OCI-LY7 (cell line): ENCODE data around the gene MINDY4. TPM values are rescaled to one million over a fixed set of nuclear protein-coding genes. Genes with fewer than 3 reads are reported as not detected.

ENCODE experiments used
- BruUV-seq: library from RNA; stranded (reverse); fragments of 400-500 nt; replicated peaks from 2 replicates; lab custom pipeline; 2021; lab: Mats Ljungman, UMichigan
- CTCF ChIA-PET: fragments of 300-600 bp; sonication (Branson Sonifier 250); formaldehyde crosslinking; loops from one replicate; lab custom pipeline; 2022; ENCODE audit warnings: antibody characterized with exemption; ENCODE audit not compliant: unreplicated experiment; lab: Charles Lee
- POLR2A ChIA-PET: fragments of 300-600 bp; sonication (Branson Sonifier 250); formaldehyde crosslinking; loops from one replicate; lab custom pipeline; 2022; ENCODE audit warnings: antibody characterized with exemption; lab: Charles Lee
- DNase-seq: peaks from one replicate; pipeline ENCODE4 v3.0.0-alpha.2; 2015; ENCODE audit warnings: low spot score
- H2AFZ ChIP-seq: fragments of 200-600 bp; sonication (generic), shearing (Covaris generic); 2 replicates; pipeline ENCODE4 v1.6.1; 2014; ENCODE audit warnings: mild to moderate bottlenecking, antibody characterized with exemption, low read length, moderate library complexity
- H3K27ac ChIP-seq: fragments of 200-600 bp; sonication (generic); 2 replicates; pipeline ENCODE4 v1.5.1; 2014; ENCODE audit warnings: mixed run types, low read depth, mild to moderate bottlenecking, moderate library complexity, low read length, inconsistent platforms; ENCODE audit not compliant: poor library complexity, severe bottlenecking
- H3K36me3 ChIP-seq: fragments of 200-600 bp; sonication (generic); 2 replicates; pipeline ENCODE4 v1.6.1; 2014; ENCODE audit warnings: mild to moderate bottlenecking, antibody characterized with exemption, low read length, moderate library complexity, mixed read lengths; ENCODE audit not compliant: insufficient read depth
- H3K4me1 ChIP-seq: fragments of 200-600 bp; sonication (generic); 2 replicates; pipeline ENCODE4 v1.5.1; 2014; ENCODE audit warnings: mild to moderate bottlenecking, low read length; ENCODE audit not compliant: insufficient read depth, poor library complexity, severe bottlenecking
- H3K4me2 ChIP-seq: fragments of 200-600 bp; sonication (generic); 2 replicates; pipeline ENCODE4 v1.6.1; 2014; ENCODE audit warnings: mild to moderate bottlenecking, low read length
- H3K4me3 ChIP-seq: fragments of 200-600 bp; sonication (generic); 2 replicates; pipeline ENCODE4 v1.5.1; 2014; ENCODE audit warnings: mild to moderate bottlenecking, low read depth, low read length; ENCODE audit not compliant: poor library complexity, severe bottlenecking
- H3K79me2 ChIP-seq: fragments of 200-600 bp; sonication (generic); 2 replicates; pipeline ENCODE4 v1.6.1; 2016; ENCODE audit warnings: low read depth, mild to moderate bottlenecking, low read length, moderate library complexity, mixed read lengths; ENCODE audit not compliant: insufficient read depth
- H3K9me2 ChIP-seq: fragments of 200-600 bp; sonication (generic); 2 replicates; pipeline ENCODE4 v1.6.1; 2016; ENCODE audit warnings: mild to moderate bottlenecking, low read length, mixed read lengths; ENCODE audit not compliant: insufficient read depth
- H3K9me3 ChIP-seq: fragments of 200-600 bp; sonication (generic); 2 replicates; pipeline ENCODE4 v1.6.1; 2014; ENCODE audit warnings: mild to moderate bottlenecking, mixed run types, low read length, mixed read lengths
- H4K20me1 ChIP-seq: fragments of 200-600 bp; sonication (generic); 2 replicates; pipeline ENCODE4 v1.6.1; 2014; ENCODE audit warnings: mild to moderate bottlenecking, antibody characterized with exemption, low read length, moderate library complexity, mixed read lengths; ENCODE audit not compliant: insufficient read depth
- EZH2phosphoT487 ChIP-seq: fragments of 200-600 bp; sonication (generic); IDR thresholded peaks from 2 replicates; pipeline ENCODE4 v1.6.1; 2018; ENCODE audit warnings: low read depth, borderline replicate concordance, mild to moderate bottlenecking, mixed run types, antibody characterized with exemption, low read length, moderate library complexity, mixed read lengths
- intact Hi-C: fragments of 100-400 bp; cut with micrococcal nuclease; formaldehyde crosslinking; loops from one replicate; pipeline ENCODE4 v1.10.0; 2022; ENCODE audit not compliant: unreplicated experiment
- total RNA-seq, 2 experiments: library from RNA; depleted of rRNA in 1 of 2; stranded (reverse); fragments of >200 nt in 1 of 2; shearing (Covaris generic) in 1 of 2; gene quantifications; 2 replicates each; pipeline ENCODE4 v1.2.3, GENCODE V29; 2014 to 2022
- TF ChIP-seq, protein P1 (sequence below): fragments of 200-600 bp; sonication (generic); conservative IDR thresholded peaks from 2 replicates; pipeline ENCODE4 v1.5.1; 2014; ENCODE audit warnings: mild to moderate bottlenecking, antibody characterized with exemption, low read length, moderate library complexity, mixed read lengths

Gene MINDY4
- total RNA-seq, 2 experiments from 2014 or later, result 0.86 TPM; not detected in 1

DNA sequence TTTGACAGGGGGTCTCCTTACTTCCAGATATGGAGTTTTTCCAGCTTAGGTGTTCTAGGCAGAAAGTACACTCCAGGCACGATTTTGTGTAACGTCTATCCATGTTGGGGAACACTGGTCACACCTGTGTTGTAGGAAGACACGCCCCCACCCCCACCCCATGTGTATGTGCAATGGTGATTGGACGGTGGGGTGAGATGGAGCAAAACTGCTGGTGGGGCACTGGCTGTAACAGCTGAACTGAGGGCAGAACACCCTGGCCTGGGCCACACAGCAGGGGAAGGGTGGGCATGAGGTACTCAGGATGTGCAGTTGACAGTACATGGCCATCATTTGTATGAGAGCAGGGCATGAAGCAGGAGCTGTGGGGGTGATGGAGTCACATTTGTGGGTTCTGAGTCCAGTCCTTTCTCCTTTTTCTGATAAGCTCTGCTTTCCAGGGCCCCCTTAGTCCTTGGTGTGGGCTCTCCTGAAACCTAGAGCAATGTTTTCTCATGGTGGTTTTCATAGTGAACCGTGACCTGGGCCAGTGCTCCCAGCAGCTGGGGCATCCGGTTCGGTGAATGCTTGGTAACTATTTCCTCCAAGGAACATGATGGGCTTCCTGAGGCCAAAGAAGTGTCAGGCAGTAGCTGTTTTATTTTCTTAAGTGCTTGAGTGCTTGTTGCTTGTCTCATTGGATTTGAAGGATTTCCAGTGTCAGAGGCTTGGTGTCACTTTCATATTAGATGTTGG is 77.1 kb downstream of the MINDY4 start:
- no peak overlapping the region for H2AFZ ChIP-seq
- H3K9me2 ChIP-seq, result no peaks in the 10 kb centered on the region
- CTCF ChIA-PET, result no interaction called here
- H3K9me3 ChIP-seq, result no peaks in the 10 kb centered on the region
- no TSS peak for BruUV-seq
- TF ChIP-seq, protein P1, sequence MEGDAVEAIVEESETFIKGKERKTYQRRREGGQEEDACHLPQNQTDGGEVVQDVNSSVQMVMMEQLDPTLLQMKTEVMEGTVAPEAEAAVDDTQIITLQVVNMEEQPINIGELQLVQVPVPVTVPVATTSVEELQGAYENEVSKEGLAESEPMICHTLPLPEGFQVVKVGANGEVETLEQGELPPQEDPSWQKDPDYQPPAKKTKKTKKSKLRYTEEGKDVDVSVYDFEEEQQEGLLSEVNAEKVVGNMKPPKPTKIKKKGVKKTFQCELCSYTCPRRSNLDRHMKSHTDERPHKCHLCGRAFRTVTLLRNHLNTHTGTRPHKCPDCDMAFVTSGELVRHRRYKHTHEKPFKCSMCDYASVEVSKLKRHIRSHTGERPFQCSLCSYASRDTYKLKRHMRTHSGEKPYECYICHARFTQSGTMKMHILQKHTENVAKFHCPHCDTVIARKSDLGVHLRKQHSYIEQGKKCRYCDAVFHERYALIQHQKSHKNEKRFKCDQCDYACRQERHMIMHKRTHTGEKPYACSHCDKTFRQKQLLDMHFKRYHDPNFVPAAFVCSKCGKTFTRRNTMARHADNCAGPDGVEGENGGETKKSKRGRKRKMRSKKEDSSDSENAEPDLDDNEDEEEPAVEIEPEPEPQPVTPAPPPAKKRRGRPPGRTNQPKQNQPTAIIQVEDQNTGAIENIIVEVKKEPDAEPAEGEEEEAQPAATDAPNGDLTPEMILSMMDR, result no peak
- no peak for TF ChIP-seq EZH2phosphoT487
- no peaks in the 10 kb centered on the region for H3K79me2 ChIP-seq
- H3K36me3 ChIP-seq, result no peaks in the 10 kb centered on the region
- no peak overlapping the region for H3K4me2 ChIP-seq
- DNase-seq, result peak; percentile 63
- POLR2A ChIA-PET, result no interaction called here
- intact Hi-C loops, result no loop called here
- no peaks in the 10 kb centered on the region for H3K4me1 ChIP-seq
- H3K27ac ChIP-seq, result peak overlapping the region; percentile 40
- H4K20me1 ChIP-seq, result no peaks in the 10 kb centered on the region
- H3K4me3 ChIP-seq, result no peak overlapping the region

DNA sequence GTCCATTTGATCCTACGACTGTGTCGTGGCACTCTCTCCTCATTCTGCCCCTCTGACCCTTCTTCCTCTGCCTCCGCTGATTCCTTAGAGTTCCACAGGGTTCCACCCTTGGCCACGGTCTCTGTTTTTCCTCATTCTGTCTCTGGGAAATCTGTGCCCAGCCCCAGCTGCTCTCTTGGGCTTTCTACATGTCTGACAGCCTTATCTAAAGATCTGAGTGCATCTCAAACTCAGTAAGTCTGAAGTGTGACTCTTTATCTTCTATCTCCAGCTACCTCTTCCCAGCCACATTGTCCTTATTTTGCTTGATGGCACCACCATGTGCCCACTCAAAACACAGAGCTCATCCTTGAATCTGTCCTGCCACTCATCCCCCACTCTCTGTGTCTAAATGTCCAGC is 78.3 kb downstream of the MINDY4 start:
- no peak overlapping the region for H3K27ac ChIP-seq
- H3K9me2 ChIP-seq, result no peaks in the 10 kb centered on the region
- DNase-seq, result no peak
- no peak overlapping the region for H2AFZ ChIP-seq
- no TSS peak for BruUV-seq
- no peaks in the 10 kb centered on the region for H4K20me1 ChIP-seq
- TF ChIP-seq, protein P1, result no peak
- TF ChIP-seq EZH2phosphoT487, result no peak
- H3K4me1 ChIP-seq, result no peaks in the 10 kb centered on the region
- no peak overlapping the region for H3K4me2 ChIP-seq
- no peaks in the 10 kb centered on the region for H3K9me3 ChIP-seq
- no peaks in the 10 kb centered on the region for H3K36me3 ChIP-seq
- ChIA-PET CTCF (interaction anchor here (1.2 kb wide), 1 partner anchor 15 kb away, joined by 5 read pairs; no protein-coding TSS in a partner anchor), POLR2A (no interaction called here)
- H3K79me2 ChIP-seq, result no peaks in the 10 kb centered on the region
- H3K4me3 ChIP-seq, result no peak overlapping the region
- intact Hi-C loops, result no loop called here

DNA sequence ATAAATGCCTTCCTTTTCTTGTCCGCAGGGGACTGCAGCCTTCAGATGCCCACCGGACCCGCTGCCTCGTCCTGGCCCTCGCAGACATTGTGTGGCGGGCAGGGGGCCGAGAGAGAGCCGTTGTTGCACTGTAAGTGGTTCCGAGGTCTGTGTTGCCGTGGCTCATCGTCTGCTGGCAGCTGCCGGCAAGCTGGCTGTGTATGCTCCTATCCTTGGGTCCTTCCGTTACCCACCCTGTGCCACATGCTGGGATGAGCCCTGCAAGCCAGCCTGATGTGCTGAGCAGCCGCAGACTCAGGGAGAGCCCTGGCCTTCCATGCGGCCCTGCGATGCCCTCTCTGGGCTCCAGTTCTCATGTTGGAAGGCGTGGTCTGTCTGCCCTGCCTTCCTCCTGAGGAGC is 79.2 kb downstream of the MINDY4 start:
- H3K27ac ChIP-seq, result no peak overlapping the region
- H3K9me2 ChIP-seq, result no peaks in the 10 kb centered on the region
- H3K4me3 ChIP-seq, result no peak overlapping the region
- TF ChIP-seq EZH2phosphoT487, result no peak
- no TSS peak for BruUV-seq
- no peaks in the 10 kb centered on the region for H3K9me3 ChIP-seq
- intact Hi-C loops, result no loop called here
- H4K20me1 ChIP-seq, result no peaks in the 10 kb centered on the region
- DNase-seq, result no peak
- ChIA-PET CTCF (no interaction called here), POLR2A (no interaction called here)
- H3K4me2 ChIP-seq, result no peak overlapping the region
- H3K79me2 ChIP-seq, result no peaks in the 10 kb centered on the region
- H2AFZ ChIP-seq, result no peak overlapping the region
- no peaks in the 10 kb centered on the region for H3K4me1 ChIP-seq
- no peaks in the 10 kb centered on the region for H3K36me3 ChIP-seq
